ENCODE data around the gene ENPP1. TPM values are rescaled to one million over a fixed set of nuclear protein-coding genes. Genes with fewer than 3 reads are reported as not detected.

ENPP1 gene
- total RNA-seq, 4 donors from 2014 or later = 26.5 to 128 (median 54.3) TPM

- TF ChIP-seq POLR2A (IDR thresholded peaks at IDR 0.05) (no peak), CTCF (IDR thresholded peaks at IDR 0.05) (no peak)
- Histone ChIP-seq H3K27me3 (no peaks in the 10 kb centered on the region), H3K4me1 (no peaks in the 10 kb centered on the region), H3K4me3 (no peak overlapping the region), H3K9me3 (no peaks in the 10 kb centered on the region), H3K36me3 (no peaks in the 10 kb centered on the region), H3K27ac (no peak overlapping the region)
- DNase-seq = no peak
- intact Hi-C loops (cut with DNase I; ENCODE audit: low total_unique reads) = no loop called here
These were observed 44.1 kb upstream of the ENPP1 start for GRCh38 chr6:131763749-131764148.

GRCh38 chr6:131764350-131764749 is 43.5 kb upstream of the ENPP1 start:
- no peak overlapping the region for H3K4me3 ChIP-seq
- no peaks in the 10 kb centered on the region for H3K36me3 ChIP-seq
- no peaks in the 10 kb centered on the region for H3K9me3 ChIP-seq
- intact Hi-C loops (cut with DNase I; ENCODE audit: low total_unique reads) = no loop called here
- H3K4me1 ChIP-seq = no peaks in the 10 kb centered on the region
- DNase-seq = no peak
- H3K27ac ChIP-seq = no peak overlapping the region
- TF ChIP-seq POLR2A (IDR thresholded peaks at IDR 0.05) = no peak
- TF ChIP-seq CTCF (IDR thresholded peaks at IDR 0.05) = no peak
- no peaks in the 10 kb centered on the region for H3K27me3 ChIP-seq

GRCh38 chr6:131765081-131765803 is 42.6 kb upstream of the ENPP1 start:
- Histone ChIP-seq H3K27ac (peak overlapping the region in 1 of 2 donors; percentile 6), H3K4me3 (no peak overlapping the region), H3K36me3 (no peaks in the 10 kb centered on the region), H3K27me3 (no peaks in the 10 kb centered on the region), H3K9me3 (no peaks in the 10 kb centered on the region), H3K4me1 (no peaks in the 10 kb centered on the region)
- DNase-seq = no peak
- TF ChIP-seq CTCF (IDR thresholded peaks at IDR 0.05) = no peak
- intact Hi-C loops (cut with DNase I; ENCODE audit: low total_unique reads) = no loop called here

GRCh38 chr6:131765804-131766135 is 42.0 kb upstream of the ENPP1 start:
- DNase-seq = no peak
- no peak overlapping the region for H3K4me3 ChIP-seq
- intact Hi-C loops (cut with DNase I; ENCODE audit: low total_unique reads) = no loop called here
- H3K36me3 ChIP-seq = no peaks in the 10 kb centered on the region
- H3K27me3 ChIP-seq = no peaks in the 10 kb centered on the region
- H3K9me3 ChIP-seq = no peaks in the 10 kb centered on the region
- H3K4me1 ChIP-seq = no peaks in the 10 kb centered on the region
- TF ChIP-seq POLR2A (IDR thresholded peaks at IDR 0.05) = no peak
- TF ChIP-seq CTCF (IDR thresholded peaks at IDR 0.05) = no peak
- H3K27ac ChIP-seq = peak overlapping the region in 1 of 2 donors; percentile 6

GRCh38 chr6:131766631-131767030 is 41.2 kb upstream of the ENPP1 start:
- H3K36me3 ChIP-seq = no peaks in the 10 kb centered on the region
- no peak for TF ChIP-seq POLR2A (IDR thresholded peaks at IDR 0.05)
- no peak for TF ChIP-seq CTCF (IDR thresholded peaks at IDR 0.05)
- no peaks in the 10 kb centered on the region for H3K4me1 ChIP-seq
- no peaks in the 10 kb centered on the region for H3K27me3 ChIP-seq
- no peaks in the 10 kb centered on the region for H3K9me3 ChIP-seq
- no peak overlapping the region for H3K4me3 ChIP-seq
- intact Hi-C loops (cut with DNase I; ENCODE audit: low total_unique reads) = no loop called here
- peak overlapping the region in 1 of 2 donors; percentile 12 for H3K27ac ChIP-seq
- no peak for DNase-seq

Data from uterus (tissue), 4 donors.